Caco-2 (cell line): ENCODE data around the gene ESPNL. TPM values are rescaled to one million over a fixed set of nuclear protein-coding genes. Genes with fewer than 3 reads are reported as not detected.

Source experiments
- BruUV-seq: library from RNA; stranded (reverse); fragments of 400-500 nt; replicated peaks from 2 replicates; lab custom pipeline; 2021; lab: Mats Ljungman, UMichigan
- CTCF ChIA-PET: fragments of 300-600 bp; sonication (Branson Sonifier 250); formaldehyde crosslinking; loops from one replicate; lab custom pipeline; 2022; ENCODE audit warnings: antibody characterized with exemption; lab: Charles Lee
- POLR2A ChIA-PET: fragments of 300-600 bp; sonication (Branson Sonifier 250); formaldehyde crosslinking; loops from one replicate; lab custom pipeline; 2022; ENCODE audit warnings: antibody characterized with exemption; lab: Charles Lee
- DNase-seq, 2 experiments: peaks; one replicate each; pipeline versions ENCODE4 v3.0.0 to v3.0.0-alpha.2; 2020 to 2022
- H3K27me3 ChIP-seq: replicated peaks from 2 replicates; pipeline ENCODE4 v1.6.0; 2011; ENCODE audit warnings: low read length; ENCODE audit not compliant: control insufficient read depth, insufficient read depth
- H3K36me3 ChIP-seq: 2 replicates; pipeline ENCODE4 v1.5.1; 2011; ENCODE audit warnings: low read length; ENCODE audit not compliant: control insufficient read depth, insufficient read depth
- H3K4me1 ChIP-seq: fragments of 250-450 bp; sonication (Bioruptor Pico); 2 replicates; pipeline ENCODE4 v1.5.1; 2020; ENCODE audit warnings: mild to moderate bottlenecking
- H3K4me3 ChIP-seq: 2 replicates; pipeline ENCODE4 v1.5.1; 2011; ENCODE audit warnings: low read depth, mild to moderate bottlenecking, control low read depth, low read length
- H3K9me3 ChIP-seq: fragments of 250-450 bp; sonication (Bioruptor Pico); 2 replicates; pipeline ENCODE4 v1.5.1; 2020; ENCODE audit warnings: mild to moderate bottlenecking, moderate library complexity
- H3K27ac Mint-ChIP-seq: one replicate; pipeline ENCODE4 v1.8.0; 2022; ENCODE audit warnings: mixed read lengths; ENCODE audit not compliant: unreplicated experiment
- H3K27me3 Mint-ChIP-seq: one replicate; pipeline ENCODE4 v1.8.0; 2022; ENCODE audit warnings: mixed read lengths; ENCODE audit not compliant: insufficient read depth, unreplicated experiment
- H3K36me3 Mint-ChIP-seq: one replicate; pipeline ENCODE4 v1.8.0; 2022; ENCODE audit warnings: mild to moderate bottlenecking, mixed read lengths; ENCODE audit not compliant: insufficient read depth, unreplicated experiment
- H3K4me1 Mint-ChIP-seq: one replicate; pipeline ENCODE4 v1.8.0; 2022; ENCODE audit warnings: low read depth, mixed read lengths; ENCODE audit not compliant: unreplicated experiment
- H3K4me3 Mint-ChIP-seq: one replicate; pipeline ENCODE4 v1.8.0; 2022; ENCODE audit warnings: mild to moderate bottlenecking, moderate library complexity, mixed read lengths; ENCODE audit not compliant: unreplicated experiment
- H3K9me3 Mint-ChIP-seq: one replicate; pipeline ENCODE4 v1.8.0; 2022; ENCODE audit warnings: mixed read lengths; ENCODE audit not compliant: unreplicated experiment
- intact Hi-C: fragments of 100-400 bp; cut with micrococcal nuclease; formaldehyde crosslinking; loops from one replicate; pipeline ENCODE4 v1.10.0; 2022; ENCODE audit not compliant: unreplicated experiment
- total RNA-seq: library from RNA; stranded (reverse); gene quantifications from 2 replicates; pipeline ENCODE4 v1.2.3, GENCODE V29; 2022
- TF ChIP-seq, protein P1 (sequence below), 2 experiments: fragments of 200-600 bp in 1 of 2; IDR thresholded peaks; 1 replicate in 1 of 2; 2 replicates in 1 of 2; pipeline versions ENCODE4 v1.5.1 to v1.8.0; 2011 to 2022; ENCODE audit warnings: antibody characterized with exemption in 1 of 2, control low read depth in 1 of 2, inconsistent platforms in 1 of 2, low read depth in 1 of 2, low read length in 1 of 2, mild to moderate bottlenecking in 1 of 2, moderate library complexity in 1 of 2; ENCODE audit not compliant: insufficient read depth in 1 of 2, severe bottlenecking in 1 of 2, unreplicated experiment in 1 of 2

The ESPNL gene
- total RNA-seq, 1 experiment from 2014 or later = not detected

DNA sequence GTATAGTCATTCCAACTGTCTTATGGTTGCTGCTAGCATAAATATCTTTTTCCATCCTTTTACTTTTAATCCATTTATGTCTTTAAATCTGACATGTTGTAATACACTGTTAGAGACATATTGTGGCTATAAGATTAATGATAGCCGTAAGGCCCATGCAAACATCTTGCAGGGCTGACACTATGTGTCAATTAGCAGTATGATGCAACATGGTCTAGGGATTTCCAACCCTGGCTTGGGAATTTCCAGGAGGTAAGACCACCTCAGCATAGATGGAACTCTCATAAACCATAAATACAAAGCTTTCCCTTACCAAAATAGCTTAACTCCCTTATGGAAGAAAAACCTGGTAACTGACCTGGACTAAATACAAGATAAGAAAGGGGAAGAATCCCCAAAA is 22.8 kb upstream of the ESPNL start:
- Mint-ChIP-seq H3K4me1 (no peaks in the 10 kb centered on the region), H3K4me3 (no peak overlapping the region), H3K27me3 (no peaks in the 10 kb centered on the region), H3K27ac (no peak overlapping the region), H3K9me3 (peaks cover 13% of the 10 kb centered on the region), H3K36me3 (peaks cover 44% of the 10 kb centered on the region)
- no peaks in the 10 kb centered on the region for H3K9me3 ChIP-seq
- no peak overlapping the region for H3K4me3 ChIP-seq
- H3K27me3 ChIP-seq = no peaks in the 10 kb centered on the region
- ChIA-PET POLR2A (no interaction called here), CTCF (no interaction called here)
- no peaks in the 10 kb centered on the region for H3K4me1 ChIP-seq
- DNase-seq = no peak
- TF ChIP-seq, protein P1, sequence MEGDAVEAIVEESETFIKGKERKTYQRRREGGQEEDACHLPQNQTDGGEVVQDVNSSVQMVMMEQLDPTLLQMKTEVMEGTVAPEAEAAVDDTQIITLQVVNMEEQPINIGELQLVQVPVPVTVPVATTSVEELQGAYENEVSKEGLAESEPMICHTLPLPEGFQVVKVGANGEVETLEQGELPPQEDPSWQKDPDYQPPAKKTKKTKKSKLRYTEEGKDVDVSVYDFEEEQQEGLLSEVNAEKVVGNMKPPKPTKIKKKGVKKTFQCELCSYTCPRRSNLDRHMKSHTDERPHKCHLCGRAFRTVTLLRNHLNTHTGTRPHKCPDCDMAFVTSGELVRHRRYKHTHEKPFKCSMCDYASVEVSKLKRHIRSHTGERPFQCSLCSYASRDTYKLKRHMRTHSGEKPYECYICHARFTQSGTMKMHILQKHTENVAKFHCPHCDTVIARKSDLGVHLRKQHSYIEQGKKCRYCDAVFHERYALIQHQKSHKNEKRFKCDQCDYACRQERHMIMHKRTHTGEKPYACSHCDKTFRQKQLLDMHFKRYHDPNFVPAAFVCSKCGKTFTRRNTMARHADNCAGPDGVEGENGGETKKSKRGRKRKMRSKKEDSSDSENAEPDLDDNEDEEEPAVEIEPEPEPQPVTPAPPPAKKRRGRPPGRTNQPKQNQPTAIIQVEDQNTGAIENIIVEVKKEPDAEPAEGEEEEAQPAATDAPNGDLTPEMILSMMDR (IDR thresholded peaks at IDR 0.05; ENCODE audit: insufficient read depth in 1 of 2, low read depth in 1 of 2, low read length in 1 of 2, severe bottlenecking in 1 of 2, unreplicated experiment in 1 of 2) = no peak
- BruUV-seq = no TSS peak
- intact Hi-C loops = no loop called here
- H3K36me3 ChIP-seq = no peaks in the 10 kb centered on the region

DNA sequence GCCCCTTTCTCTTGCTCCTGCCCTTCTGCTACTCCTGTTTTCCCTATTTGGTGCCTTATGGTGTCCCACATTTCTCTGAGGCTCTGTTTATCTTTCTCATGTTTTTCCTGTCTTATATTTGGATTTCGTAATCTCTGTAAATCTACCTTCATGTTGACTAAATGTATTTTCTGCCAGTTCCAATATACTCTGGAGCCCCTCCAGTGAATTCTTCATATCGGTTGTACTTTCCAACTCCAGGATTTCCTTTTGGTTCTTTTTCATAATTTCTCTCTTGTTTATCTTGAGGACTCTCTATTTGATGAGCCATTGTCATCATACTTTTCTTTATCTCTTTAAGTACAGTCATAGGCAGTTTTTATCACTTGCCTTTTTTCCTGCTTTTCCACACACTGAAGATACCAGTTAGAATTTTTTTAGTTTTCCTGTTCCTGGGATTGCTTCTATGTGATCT is 20.2 kb upstream of the ESPNL start:
- peaks cover 2% of the 10 kb centered on the region for H3K36me3 ChIP-seq
- no peak overlapping the region for H3K4me3 Mint-ChIP-seq

DNA sequence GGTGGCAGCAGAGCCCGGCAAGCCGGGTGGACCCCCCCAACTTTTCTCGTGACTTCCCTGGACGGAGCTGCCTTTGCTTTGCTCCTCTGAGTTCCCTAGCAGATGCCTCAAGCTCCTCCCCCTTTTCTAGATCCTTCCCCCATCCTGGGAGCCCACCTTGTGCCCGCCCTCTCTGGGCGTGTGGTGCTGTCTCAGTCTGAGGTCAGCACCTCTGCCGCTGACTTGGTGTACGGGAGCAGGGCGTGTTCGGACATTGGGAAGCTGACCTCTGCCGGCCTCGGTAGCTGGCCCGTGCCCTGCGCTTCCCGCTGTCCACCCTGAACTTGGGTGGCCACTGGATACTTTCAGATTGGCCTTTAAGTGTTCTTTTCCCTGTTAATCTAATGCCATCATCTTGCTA is 19.6 kb upstream of the ESPNL start:
- Histone ChIP-seq H3K4me3 (no peak overlapping the region), H3K36me3 (peaks cover 2% of the 10 kb centered on the region), H3K9me3 (no peaks in the 10 kb centered on the region), H3K4me1 (no peaks in the 10 kb centered on the region), H3K27me3 (no peaks in the 10 kb centered on the region)
- Mint-ChIP-seq H3K36me3 (peaks cover 37% of the 10 kb centered on the region), H3K27me3 (no peaks in the 10 kb centered on the region), H3K9me3 (peaks cover 13% of the 10 kb centered on the region), H3K4me1 (no peaks in the 10 kb centered on the region), H3K27ac (no peak overlapping the region), H3K4me3 (no peak overlapping the region)
- intact Hi-C loops = no loop called here
- no TSS peak for BruUV-seq
- CTCF ChIA-PET = no interaction called here
- POLR2A ChIA-PET = no interaction called here
- TF ChIP-seq, protein P1 (IDR thresholded peaks at IDR 0.05; ENCODE audit: insufficient read depth in 1 of 2, low read depth in 1 of 2, low read length in 1 of 2, severe bottlenecking in 1 of 2, unreplicated experiment in 1 of 2) = no peak
- no peak for DNase-seq

More for the DNA sequence above, 20.2 kb upstream of the ESPNL start:
- DNase-seq = no peak
- no peak overlapping the region for H3K27ac Mint-ChIP-seq
- TF ChIP-seq, protein P1 (IDR thresholded peaks at IDR 0.05; ENCODE audit: insufficient read depth in 1 of 2, low read depth in 1 of 2, low read length in 1 of 2, severe bottlenecking in 1 of 2, unreplicated experiment in 1 of 2) = no peak
- peaks cover 39% of the 10 kb centered on the region for H3K36me3 Mint-ChIP-seq
- intact Hi-C loops = no loop called here
- ChIA-PET CTCF (no interaction called here), POLR2A (no interaction called here)
- no TSS peak for BruUV-seq
- Histone ChIP-seq H3K9me3 (no peaks in the 10 kb centered on the region), H3K4me3 (no peak overlapping the region), H3K4me1 (no peaks in the 10 kb centered on the region), H3K27me3 (no peaks in the 10 kb centered on the region)
- H3K9me3 Mint-ChIP-seq = peaks cover 13% of the 10 kb centered on the region
- H3K4me1 Mint-ChIP-seq = no peaks in the 10 kb centered on the region
- H3K27me3 Mint-ChIP-seq = no peaks in the 10 kb centered on the region
